DMS 273 (cell line): ENCODE results near the gene CFAP77.

Experiments
- DNase-seq: peaks from one replicate; lab custom pipeline; 2025; ENCODE audit not compliant: unreplicated experiment; lab: John Stamatoyannopoulos, UW

The CFAP77 gene

GRCh38 chr9:132487351-132487791, 77.4 kb downstream of the CFAP77 start:
- DNase-seq: no peak

GRCh38 chr9:132487980-132488535, 78.0 kb downstream of the CFAP77 start:
- no peak for DNase-seq

GRCh38 chr9:132488626-132489025, 78.6 kb downstream of the CFAP77 start:
- DNase-seq: no peak

- DNase-seq: no peak
These were observed 79.5 kb downstream of the CFAP77 start for GRCh38 chr9:132489536-132489935.

GRCh38 chr9:132494857-132495256, 84.8 kb downstream of the CFAP77 start:
- DNase-seq: no peak

- DNase-seq: no peak
These were observed 87.7 kb downstream of the CFAP77 start for GRCh38 chr9:132497731-132498130.

- no peak for DNase-seq
These were observed 88.7 kb downstream of the CFAP77 start for GRCh38 chr9:132498531-132499210.

- no peak for DNase-seq
These were observed 89.2 kb downstream of the CFAP77 start for GRCh38 chr9:132499251-132499650.

- no peak for DNase-seq
These were observed 90.2 kb downstream of the CFAP77 start for GRCh38 chr9:132500193-132500592.

GRCh38 chr9:132502480-132502879, 92.5 kb downstream of the CFAP77 start:
- DNase-seq: no peak

- no peak for DNase-seq
These were observed 93.1 kb downstream of the CFAP77 start for GRCh38 chr9:132503116-132503515.

GRCh38 chr9:132504488-132504887, 94.5 kb downstream of the CFAP77 start:
- DNase-seq: no peak

GRCh38 chr9:132505991-132506655, 96.1 kb downstream of the CFAP77 start:
- no peak for DNase-seq

GRCh38 chr9:132506977-132507669, 97.1 kb downstream of the CFAP77 start:
- no peak for DNase-seq

GRCh38 chr9:132507670-132508469, 97.9 kb downstream of the CFAP77 start:
- peak; percentile 83 for DNase-seq

GRCh38 chr9:132509928-132510874, 100.2 kb downstream of the CFAP77 start:
- no peak for DNase-seq

GRCh38 chr9:132511191-132511999, 101.4 kb downstream of the CFAP77 start:
- DNase-seq: no peak

- DNase-seq: no peak
These were observed 103.4 kb downstream of the CFAP77 start for GRCh38 chr9:132513416-132513815.
